Rectal smooth muscle tissue (tissue), 1 donor: ENCODE measurements around the gene PPP3R1.

Source experiments
- H3K27ac ChIP-seq: one replicate; pipeline ENCODE4 v1.7.0; 2013; ENCODE audit warnings: low read depth, low read length, inconsistent platforms
- H3K27me3 ChIP-seq: one replicate; pipeline ENCODE4 v1.7.0; 2013; ENCODE audit warnings: low read length; ENCODE audit not compliant: control insufficient read depth, insufficient read depth
- H3K36me3 ChIP-seq: one replicate; pipeline ENCODE4 v1.7.0; 2013; ENCODE audit warnings: low read length; ENCODE audit not compliant: control insufficient read depth, insufficient read depth
- H3K4me1 ChIP-seq: one replicate; pipeline ENCODE4 v1.7.0; 2013; ENCODE audit warnings: low read length; ENCODE audit not compliant: control insufficient read depth, insufficient read depth
- H3K4me3 ChIP-seq: one replicate; pipeline ENCODE4 v1.7.0; 2013; ENCODE audit warnings: low read length
- H3K9ac ChIP-seq: one replicate; pipeline ENCODE4 v1.7.0; 2013; ENCODE audit warnings: low read length

Gene PPP3R1, protein sequence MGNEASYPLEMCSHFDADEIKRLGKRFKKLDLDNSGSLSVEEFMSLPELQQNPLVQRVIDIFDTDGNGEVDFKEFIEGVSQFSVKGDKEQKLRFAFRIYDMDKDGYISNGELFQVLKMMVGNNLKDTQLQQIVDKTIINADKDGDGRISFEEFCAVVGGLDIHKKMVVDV

DNA sequence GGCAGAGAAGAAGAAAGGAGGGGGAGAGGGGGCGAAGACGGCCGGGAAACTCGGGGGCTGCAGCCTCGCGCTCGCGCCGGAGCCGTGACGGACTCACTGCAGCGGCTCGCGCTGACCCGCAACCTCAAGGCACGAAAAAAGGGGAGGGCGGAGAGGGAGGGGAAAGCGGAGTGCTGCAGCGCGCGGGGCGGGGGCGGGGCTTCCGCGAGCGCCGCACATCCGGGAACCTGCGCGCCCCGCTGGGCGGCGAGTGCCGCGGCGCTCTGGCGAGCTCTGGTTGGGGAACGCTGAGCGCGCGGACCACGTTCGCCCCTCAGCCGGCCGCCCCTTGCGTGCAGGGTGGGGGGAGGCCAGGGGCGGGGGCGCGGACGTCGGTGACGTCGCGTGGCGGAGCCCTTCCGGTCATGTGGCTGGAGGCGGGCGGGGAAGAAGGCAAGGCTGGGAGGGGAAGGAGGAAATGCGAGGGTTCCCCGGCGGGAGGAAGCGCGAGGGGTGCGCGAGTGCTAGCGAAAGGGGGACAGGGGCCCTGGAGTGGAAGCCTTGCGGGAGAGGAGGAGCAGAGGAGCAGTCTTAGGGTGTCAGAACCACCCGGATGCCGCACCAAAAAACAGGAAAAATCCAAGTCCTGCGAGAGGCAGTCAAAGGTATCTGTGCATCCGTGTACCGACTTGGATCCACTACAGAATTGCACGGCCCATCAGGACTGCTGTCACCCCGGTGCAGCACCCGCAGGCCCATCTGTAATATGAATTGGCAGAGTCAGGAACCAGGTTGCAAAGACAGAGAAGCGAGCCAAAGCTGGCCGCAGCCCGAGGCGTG lies at the start of gene PPP3R1:
Gene PPP3R1, minus strand, starts transcription at position 133 of the 819 bp plus-strand sequence. CDS start 405 bp downstream, outside the sequence.
- Histone ChIP-seq H3K27ac (peak within 1 kb of the TSS; percentile 95), H3K4me3 (peak within 1 kb of the TSS; percentile 100), H3K9ac (peak within 1 kb of the TSS; percentile 100), H3K27me3 (no peaks in the 10 kb centered on the region), H3K4me1 (peaks cover 22% of the 10 kb centered on the region), H3K36me3 (no peaks in the 10 kb centered on the region)

DNA sequence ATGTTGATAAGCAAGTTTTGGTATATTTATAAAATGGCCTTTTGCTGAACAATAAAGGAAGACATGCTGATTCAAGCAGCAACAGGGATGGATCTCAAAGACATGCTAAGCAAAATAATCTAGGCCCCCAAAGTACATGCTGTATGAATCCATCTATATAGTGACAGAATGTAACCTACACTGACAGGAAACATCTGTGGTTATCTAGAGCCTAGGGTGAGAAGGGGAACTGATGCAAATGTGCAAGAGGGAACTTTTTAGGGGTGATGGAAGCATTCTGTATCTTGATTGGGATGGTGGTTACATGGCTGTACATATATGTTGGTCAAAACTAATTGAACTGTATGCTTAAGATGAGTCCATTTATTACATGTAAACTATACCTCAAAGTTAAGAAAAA lies 43.2 kb upstream of the PPP3R1 start:
- Histone ChIP-seq H3K9ac (no peak overlapping the region), H3K27me3 (no peaks in the 10 kb centered on the region), H3K4me1 (no peaks in the 10 kb centered on the region), H3K36me3 (no peaks in the 10 kb centered on the region), H3K4me3 (no peak overlapping the region), H3K27ac (no peak overlapping the region)

DNA sequence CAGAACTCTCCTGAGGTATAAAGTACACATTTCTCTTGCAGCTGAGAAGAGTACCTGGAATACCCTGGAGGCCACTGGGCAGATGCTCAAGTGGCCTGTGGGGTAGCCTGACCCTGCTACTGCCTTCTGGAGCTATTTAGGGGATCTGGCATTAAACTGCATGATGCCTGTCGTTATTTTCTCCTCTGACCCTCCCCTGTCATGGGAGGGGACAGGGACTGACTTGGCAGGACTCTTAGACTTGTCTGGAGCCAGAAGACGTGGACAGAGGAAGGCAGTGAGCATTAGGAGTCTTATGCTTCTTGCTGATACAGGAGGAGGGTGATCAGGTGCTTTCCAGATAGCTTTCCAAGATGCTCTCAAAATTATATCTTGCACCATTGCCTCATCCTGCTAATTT lies 42.6 kb upstream of the PPP3R1 start:
- H3K4me3 ChIP-seq, result no peak overlapping the region
- no peaks in the 10 kb centered on the region for H3K27me3 ChIP-seq
- H3K27ac ChIP-seq, result no peak overlapping the region

DNA sequence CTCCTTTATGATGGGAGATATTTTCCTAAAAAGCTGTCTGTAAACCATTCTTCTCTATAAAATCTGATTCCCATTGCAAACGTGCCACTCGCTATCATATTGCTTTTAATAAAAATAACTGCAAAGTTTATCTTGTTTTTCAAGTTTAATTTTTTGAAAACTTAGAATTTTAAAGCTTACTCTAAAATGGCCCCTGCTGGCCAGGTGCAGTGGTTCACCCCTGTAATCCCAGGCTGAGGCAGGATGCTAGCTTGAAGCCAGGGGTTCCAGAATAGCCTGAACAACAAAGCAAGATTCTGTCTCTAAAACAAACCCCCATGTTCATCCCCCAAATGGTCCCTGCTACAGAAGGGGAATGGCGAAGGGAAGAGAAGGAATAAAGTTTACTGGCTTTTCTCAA lies 41.9 kb upstream of the PPP3R1 start:
- Histone ChIP-seq H3K4me1 (no peaks in the 10 kb centered on the region), H3K4me3 (no peak overlapping the region), H3K27me3 (no peaks in the 10 kb centered on the region), H3K36me3 (no peaks in the 10 kb centered on the region), H3K9ac (no peak overlapping the region), H3K27ac (no peak overlapping the region)

More for the DNA sequence above, 42.6 kb upstream of the PPP3R1 start:
- no peak overlapping the region for H3K9ac ChIP-seq
- no peaks in the 10 kb centered on the region for H3K36me3 ChIP-seq
- H3K4me1 ChIP-seq, result no peaks in the 10 kb centered on the region

DNA sequence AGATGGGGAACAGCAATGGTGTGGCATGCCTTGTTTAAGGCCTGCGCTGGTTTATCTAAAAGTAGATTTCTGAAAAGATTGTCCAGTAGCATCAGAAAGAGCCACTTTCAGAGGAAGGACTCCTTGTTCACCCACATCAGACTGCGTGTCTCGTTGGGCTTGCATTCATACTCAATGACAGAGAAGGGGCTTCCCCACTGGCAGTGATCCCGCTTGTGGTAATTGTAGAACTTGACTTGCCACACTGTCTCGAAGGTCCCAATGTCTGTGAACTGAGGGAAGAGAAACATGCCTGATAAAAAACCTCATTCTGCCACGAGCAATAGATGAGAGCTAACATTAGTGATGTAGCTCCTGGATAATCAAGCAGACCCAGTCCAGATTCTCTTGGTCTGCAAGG lies 41.4 kb upstream of the PPP3R1 start:
- no peak overlapping the region for H3K9ac ChIP-seq
- H3K4me3 ChIP-seq, result no peak overlapping the region
- H3K36me3 ChIP-seq, result no peaks in the 10 kb centered on the region
- H3K27ac ChIP-seq, result no peak overlapping the region
- H3K4me1 ChIP-seq, result no peaks in the 10 kb centered on the region
- no peaks in the 10 kb centered on the region for H3K27me3 ChIP-seq

DNA sequence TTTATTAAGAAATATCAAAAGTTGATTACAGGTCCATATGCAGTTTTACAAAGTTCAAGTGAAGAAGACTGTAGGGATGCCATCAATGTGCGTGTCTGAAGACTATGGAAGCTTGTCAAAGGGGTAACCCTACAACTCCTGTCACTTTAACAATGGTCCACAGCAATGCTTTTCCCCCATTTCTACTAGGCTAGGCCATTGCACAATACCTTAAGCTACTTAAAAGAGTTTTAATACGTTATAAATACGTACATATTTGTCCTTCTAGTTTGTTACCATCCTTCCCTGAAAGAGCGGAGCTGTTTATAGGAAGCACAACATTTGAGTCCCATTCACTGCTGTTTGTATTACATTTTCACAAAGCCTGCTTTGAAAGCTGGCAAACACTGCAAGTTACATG lies 40.7 kb upstream of the PPP3R1 start:
- no peak overlapping the region for H3K27ac ChIP-seq
- no peak overlapping the region for H3K4me3 ChIP-seq
- H3K36me3 ChIP-seq, result no peaks in the 10 kb centered on the region
- no peak overlapping the region for H3K9ac ChIP-seq
- H3K4me1 ChIP-seq, result no peaks in the 10 kb centered on the region
- no peaks in the 10 kb centered on the region for H3K27me3 ChIP-seq

DNA sequence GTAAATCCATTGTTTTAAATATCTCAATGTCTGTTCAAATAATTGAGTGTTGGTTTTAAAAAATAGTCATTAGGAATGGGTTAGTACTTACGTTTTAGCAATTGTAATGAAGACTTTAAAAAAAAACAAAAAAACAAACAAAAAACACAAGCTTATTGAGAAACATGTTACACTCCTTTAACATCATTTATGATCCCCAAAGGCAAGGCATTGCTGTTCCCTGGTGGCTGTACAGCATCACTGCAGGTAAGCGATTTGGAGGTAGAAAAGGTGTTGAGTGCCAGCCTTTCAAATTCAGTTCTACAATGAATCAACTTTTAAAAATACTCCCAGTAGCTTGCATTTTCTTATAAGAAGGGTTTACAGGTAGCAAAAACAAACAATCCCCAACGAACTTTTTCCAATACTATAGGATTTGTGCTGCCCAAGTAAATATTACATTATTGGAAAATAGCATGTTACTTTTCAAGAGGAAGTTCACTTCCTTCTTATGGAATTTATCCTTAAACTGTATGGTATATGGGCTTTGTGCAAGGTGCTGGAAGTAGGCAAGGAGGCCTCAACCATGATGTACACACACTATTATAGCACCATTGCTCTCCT lies 39.9 kb upstream of the PPP3R1 start:
- peaks cover 3% of the 10 kb centered on the region for H3K4me1 ChIP-seq
- H3K36me3 ChIP-seq, result no peaks in the 10 kb centered on the region
- no peaks in the 10 kb centered on the region for H3K27me3 ChIP-seq
- H3K4me3 ChIP-seq, result no peak overlapping the region
- no peak overlapping the region for H3K27ac ChIP-seq
- no peak overlapping the region for H3K9ac ChIP-seq

DNA sequence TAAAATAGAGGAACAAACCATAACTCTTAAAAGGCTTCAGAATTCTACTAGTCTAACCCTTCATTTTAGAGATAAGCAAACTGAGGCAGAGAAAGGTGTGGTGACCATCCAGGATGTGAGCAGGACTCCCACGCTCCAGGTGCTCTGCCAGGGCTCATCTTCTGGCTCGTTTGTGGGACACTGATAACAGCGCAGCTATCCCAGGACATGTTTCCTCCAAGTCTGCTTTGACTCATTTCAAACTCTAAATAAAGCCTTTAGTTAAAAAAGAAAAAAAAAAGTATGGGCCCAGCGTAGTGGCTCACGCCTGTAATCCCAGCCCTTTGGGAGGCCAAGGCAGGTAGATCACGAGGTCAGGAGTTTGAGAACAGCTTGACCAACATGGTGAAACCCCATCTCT lies 39.0 kb upstream of the PPP3R1 start:
- no peak overlapping the region for H3K27ac ChIP-seq
- H3K4me1 ChIP-seq, result peaks cover 3% of the 10 kb centered on the region
- H3K9ac ChIP-seq, result no peak overlapping the region
- no peaks in the 10 kb centered on the region for H3K27me3 ChIP-seq
- no peaks in the 10 kb centered on the region for H3K36me3 ChIP-seq
- no peak overlapping the region for H3K4me3 ChIP-seq

DNA sequence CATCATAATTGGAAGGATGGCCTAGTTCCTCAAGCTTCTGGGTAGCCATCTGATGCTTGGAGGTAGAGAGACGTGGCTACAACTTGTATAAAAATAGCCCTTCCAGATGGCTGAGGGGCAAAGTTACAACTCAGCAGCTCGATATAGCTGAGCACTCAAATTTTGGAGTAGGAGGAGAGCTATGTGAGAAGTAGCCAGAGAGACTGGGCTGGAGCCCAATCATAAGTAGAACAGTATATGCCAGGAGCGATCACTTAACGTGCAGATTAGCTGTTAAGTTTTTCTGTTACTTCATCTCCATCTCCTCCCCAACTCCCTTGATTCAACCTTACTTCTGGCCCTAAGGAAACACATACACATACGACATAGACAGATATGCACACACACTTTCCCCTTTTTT lies 38.6 kb upstream of the PPP3R1 start:
- no peaks in the 10 kb centered on the region for H3K36me3 ChIP-seq
- no peak overlapping the region for H3K27ac ChIP-seq
- H3K4me1 ChIP-seq, result peaks cover 3% of the 10 kb centered on the region
- H3K27me3 ChIP-seq, result no peaks in the 10 kb centered on the region
- H3K9ac ChIP-seq, result no peak overlapping the region
- no peak overlapping the region for H3K4me3 ChIP-seq

DNA sequence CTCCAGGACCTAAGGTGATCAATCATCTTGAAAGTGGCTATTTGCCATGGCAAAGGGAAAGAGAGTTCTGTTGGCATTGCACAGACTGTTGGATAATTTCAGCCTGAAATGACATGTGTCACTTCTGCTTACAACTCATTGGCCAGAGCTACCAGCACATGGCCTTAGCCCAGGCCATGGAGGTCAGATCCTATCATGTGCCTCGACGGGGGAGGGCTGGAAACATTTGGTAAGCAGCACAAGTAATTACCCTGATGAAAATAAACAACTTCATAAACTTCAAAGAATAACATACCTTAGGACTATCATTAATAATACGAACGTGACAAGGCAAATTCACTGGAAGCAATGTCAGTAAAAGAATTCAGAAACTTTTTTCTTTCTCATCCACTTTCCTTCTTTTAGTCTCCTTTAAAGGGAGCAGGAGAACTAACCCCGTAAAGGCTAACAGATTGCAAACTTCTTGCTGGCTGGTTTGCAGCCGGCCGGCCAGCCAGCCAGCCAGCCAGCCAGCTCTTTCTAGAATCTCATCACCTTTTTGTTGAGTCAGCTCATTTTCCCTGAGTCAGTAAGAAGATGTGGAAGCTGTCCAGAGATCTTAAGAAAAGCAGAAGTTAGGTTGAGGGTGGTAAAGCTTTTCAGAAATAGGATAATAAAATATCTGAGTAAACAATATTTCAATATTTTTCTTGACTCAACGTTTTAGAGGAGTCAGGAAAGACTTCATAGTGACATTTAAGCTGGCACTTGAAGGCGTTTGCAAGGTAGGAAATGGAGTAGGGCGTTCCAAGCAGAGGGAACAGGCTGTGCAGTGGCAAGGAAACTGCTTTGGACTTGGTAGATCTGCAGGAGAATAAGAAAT lies 35.5 kb upstream of the PPP3R1 start:
- peaks cover 3% of the 10 kb centered on the region for H3K4me1 ChIP-seq
- no peak overlapping the region for H3K4me3 ChIP-seq
- H3K27me3 ChIP-seq, result no peaks in the 10 kb centered on the region
- H3K36me3 ChIP-seq, result no peaks in the 10 kb centered on the region
- no peak overlapping the region for H3K9ac ChIP-seq
- peak overlapping the region; percentile 1 for H3K27ac ChIP-seq

DNA sequence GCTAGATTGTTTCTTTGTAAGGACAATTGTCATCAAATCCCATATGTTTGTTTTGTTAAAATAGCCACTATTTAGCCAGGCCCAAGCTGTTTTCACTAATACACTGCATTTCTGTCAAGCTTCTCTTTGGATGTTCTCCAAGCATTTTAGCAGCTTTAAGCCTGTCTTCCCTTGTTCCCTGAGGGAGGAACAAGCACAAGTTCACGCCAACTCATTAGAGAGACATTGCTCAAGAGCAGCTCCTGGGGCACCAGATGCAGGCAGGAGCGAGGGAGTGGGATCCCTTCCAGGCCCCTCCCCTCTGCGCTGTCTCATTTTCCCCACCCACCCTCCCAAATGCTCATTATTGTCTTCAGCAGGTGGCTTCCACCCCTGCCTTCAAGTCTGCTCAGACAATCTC lies 32.6 kb upstream of the PPP3R1 start:
- H3K4me1 ChIP-seq, result peaks cover 3% of the 10 kb centered on the region
- H3K4me3 ChIP-seq, result no peak overlapping the region
- H3K27ac ChIP-seq, result no peak overlapping the region
- H3K27me3 ChIP-seq, result no peaks in the 10 kb centered on the region
- no peaks in the 10 kb centered on the region for H3K36me3 ChIP-seq
- H3K9ac ChIP-seq, result no peak overlapping the region

DNA sequence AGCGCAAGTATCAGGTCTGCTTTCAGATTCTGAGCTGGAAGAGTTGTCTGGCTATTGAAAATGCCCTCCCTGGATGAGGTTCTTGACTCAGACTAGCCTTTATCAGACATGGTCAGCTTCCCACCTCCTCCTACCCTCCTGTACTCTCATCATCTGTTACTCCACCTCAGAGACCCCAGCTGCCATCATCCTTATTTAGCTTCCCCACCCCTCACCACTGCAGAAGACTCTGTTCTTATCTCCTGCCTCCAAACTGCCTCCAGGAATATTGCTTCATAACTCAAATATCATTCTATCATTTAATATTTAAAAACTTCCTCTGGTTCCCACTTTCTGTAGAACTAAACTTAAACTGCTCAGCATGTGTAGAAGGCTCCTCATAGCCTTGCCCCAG lies 31.1 kb upstream of the PPP3R1 start:
- Histone ChIP-seq H3K27me3 (no peaks in the 10 kb centered on the region), H3K27ac (no peak overlapping the region), H3K9ac (no peak overlapping the region), H3K4me3 (no peak overlapping the region), H3K4me1 (peaks cover 3% of the 10 kb centered on the region), H3K36me3 (no peaks in the 10 kb centered on the region)
